ENCODE measurements around the gene MYO18A. TPM values are rescaled to one million over a fixed set of nuclear protein-coding genes. Genes with fewer than 3 reads are reported as not detected.

Gene MYO18A
- total and polyA plus RNA-seq, 10 of the 15 experiments (the other 5 are each of a cell fraction or from before 2014, with no cell fraction given), result 2.9 to 66.0 (median 24.5) TPM

- no peaks in the 10 kb centered on the region for H3K4me1 ChIP-seq (ENCODE audit: control insufficient read depth, insufficient read depth, low read length)
- no peak overlapping the region for H3K9ac ChIP-seq (ENCODE audit: control insufficient read depth, insufficient read depth, low read length)
- intact Hi-C loops (cut with micrococcal nuclease; ENCODE audit: unreplicated experiment) (no loop called here), in situ Hi-C loops (cut with MboI) (no loop called here)
- no peaks in the 10 kb centered on the region for H3K9me3 ChIP-seq (replicated peaks; ENCODE audit: control insufficient read depth, insufficient read depth, low read length)
- ChIA-PET CTCF (interaction anchor here (0.7 to 12.4 kb wide), 9 partner anchors 9 to 261 kb away, joined by 3 to 358 read pairs (median 3); partner anchors contain the start of gene MYO18A), SMC1A (ENCODE audit: uncharacterized antibody, unreplicated experiment) (interaction anchor here (1.2 to 1.4 kb wide), 2 partner anchors 64 to 67 kb away, joined by 3 to 6 read pairs; no protein-coding TSS in a partner anchor), RAD21 (ENCODE audit: unreplicated experiment) (interaction anchor here (1.2 kb wide), 1 partner anchor 57 kb away, joined by 3 read pairs; no protein-coding TSS in a partner anchor), POLR2A (interaction anchor here (0.8 kb wide), 1 partner anchor 65 kb away, joined by 3 read pairs; no protein-coding TSS in a partner anchor)
- H4K20me1 ChIP-seq (ENCODE audit: control insufficient read depth, insufficient read depth), result no peaks in the 10 kb centered on the region
- DNase-seq (ENCODE audit: low read depth, low spot score), result no peak
- no peaks in the 10 kb centered on the region for H3K36me3 ChIP-seq (ENCODE audit: control insufficient read depth in 2 of 2, insufficient read depth in 2 of 2, low read length in 1 of 2)
- FAIRE-seq, result no peak
- no peak overlapping the region for H3K27ac ChIP-seq (ENCODE audit: control insufficient read depth, insufficient read depth)
- H3K4me2 ChIP-seq (ENCODE audit: control insufficient read depth, insufficient read depth), result no peak overlapping the region
- no peaks in the 10 kb centered on the region for H3K79me2 ChIP-seq (ENCODE audit: control insufficient read depth, insufficient read depth, low read length)
- no peak overlapping the region for H2AFZ ChIP-seq (ENCODE audit: control insufficient read depth, low read depth, low read length)
- no peaks in the 10 kb centered on the region for H3K27me3 ChIP-seq (replicated peaks in 1 of 2; ENCODE audit: control insufficient read depth in 2 of 2, insufficient read depth in 2 of 2, low read length in 1 of 2)
- no TSS peak for BruUV-seq (replicated peaks)
- 49% methylated on average over 5 of the region's 5 CpGs for WGBS (ENCODE audit: insufficient coverage, insufficient replicate concordance, low lambda C conversion rate, missing lambda C conversion rate)
- H3K4me3 ChIP-seq, result no peak overlapping the region
- ATAC-seq, result no peak
- TF ChIP-seq USF1 (IDR thresholded peaks at IDR 0.05; ENCODE audit: borderline replicate concordance, extremely low read length, insufficient read depth, low read depth, low read length), result no peak
- TF ChIP-seq USF2 (IDR thresholded peaks at IDR 0.05; ENCODE audit: borderline replicate concordance, low read depth, low read length), result no peak
- TF ChIP-seq SPI1 (IDR thresholded peaks at IDR 0.05; ENCODE audit: borderline replicate concordance, insufficient read depth, low read depth, low read length), result no peak
- TF ChIP-seq STAT1 (conservative IDR thresholded peaks at IDR 0.05), result no peak
- TF ChIP-seq ELK1 (IDR thresholded peaks at IDR 0.05; ENCODE audit: low read depth, low read length), result no peak
- no peak for TF ChIP-seq FOS (IDR thresholded peaks at IDR 0.05; ENCODE audit: borderline replicate concordance, extremely low read depth, insufficient read length)
- no peak for TF ChIP-seq KAT2A (conservative IDR thresholded peaks at IDR 0.05; ENCODE audit: control insufficient read depth, low read depth, low read length)
- no peak for TF ChIP-seq NKRF (conservative IDR thresholded peaks at IDR 0.05)
- no peak for TF ChIP-seq ZBTB33 (IDR thresholded peaks at IDR 0.05)
- TF ChIP-seq NFYA (IDR thresholded peaks at IDR 0.05; ENCODE audit: borderline replicate concordance, low read depth, low read length), result no peak
- TF ChIP-seq ZNF274 (IDR thresholded peaks at IDR 0.05; ENCODE audit: insufficient read depth, insufficient read length), result no peak
- TF ChIP-seq MEF2B (IDR thresholded peaks at IDR 0.05; ENCODE audit: partially characterized antibody, poor library complexity, severe bottlenecking), result no peak
These were observed 32.5 kb upstream of the MYO18A start for GRCh38 chr17:29212681-29213121.

All from GM12878 (cell line).